ENCODE measurements around the gene OTUD3.

GRCh38 chr1:19869929-19870328, 12.3 kb upstream of the OTUD3 start:
- TF ChIP-seq, protein P1, sequence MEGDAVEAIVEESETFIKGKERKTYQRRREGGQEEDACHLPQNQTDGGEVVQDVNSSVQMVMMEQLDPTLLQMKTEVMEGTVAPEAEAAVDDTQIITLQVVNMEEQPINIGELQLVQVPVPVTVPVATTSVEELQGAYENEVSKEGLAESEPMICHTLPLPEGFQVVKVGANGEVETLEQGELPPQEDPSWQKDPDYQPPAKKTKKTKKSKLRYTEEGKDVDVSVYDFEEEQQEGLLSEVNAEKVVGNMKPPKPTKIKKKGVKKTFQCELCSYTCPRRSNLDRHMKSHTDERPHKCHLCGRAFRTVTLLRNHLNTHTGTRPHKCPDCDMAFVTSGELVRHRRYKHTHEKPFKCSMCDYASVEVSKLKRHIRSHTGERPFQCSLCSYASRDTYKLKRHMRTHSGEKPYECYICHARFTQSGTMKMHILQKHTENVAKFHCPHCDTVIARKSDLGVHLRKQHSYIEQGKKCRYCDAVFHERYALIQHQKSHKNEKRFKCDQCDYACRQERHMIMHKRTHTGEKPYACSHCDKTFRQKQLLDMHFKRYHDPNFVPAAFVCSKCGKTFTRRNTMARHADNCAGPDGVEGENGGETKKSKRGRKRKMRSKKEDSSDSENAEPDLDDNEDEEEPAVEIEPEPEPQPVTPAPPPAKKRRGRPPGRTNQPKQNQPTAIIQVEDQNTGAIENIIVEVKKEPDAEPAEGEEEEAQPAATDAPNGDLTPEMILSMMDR (IDR thresholded peaks at IDR 0.05) = no peak
- no peak for TF ChIP-seq POLR2A (IDR thresholded peaks at IDR 0.05)
